H9 (cell line): ENCODE results near the gene PEX14. TPM values are rescaled to one million over a fixed set of nuclear protein-coding genes. Genes with fewer than 3 reads are reported as not detected.

Experiments used
- DNase-seq: peaks from one replicate; pipeline ENCODE4 v3.0.0-alpha.2; 2017
- H2AFZ ChIP-seq: one replicate; pipeline ENCODE4 v1.6.1; 2013; ENCODE audit warnings: mild to moderate bottlenecking, low read length, control low read depth, moderate library complexity
- H2AK5ac ChIP-seq: 2 replicates; pipeline ENCODE4 v1.6.1; 2013; ENCODE audit warnings: low read length, control low read depth, mixed read lengths; ENCODE audit not compliant: insufficient read length
- H2BK120ac ChIP-seq: one replicate; pipeline ENCODE4 v1.6.1; 2013; ENCODE audit warnings: low read depth, mild to moderate bottlenecking, low read length, control low read depth, inconsistent platforms; ENCODE audit not compliant: poor library complexity, severe bottlenecking
- H2BK12ac ChIP-seq: 2 replicates; pipeline ENCODE4 v1.6.1; 2013; ENCODE audit warnings: low read length, control low read depth, mixed read lengths, low read depth; ENCODE audit not compliant: insufficient read length
- H2BK15ac ChIP-seq: 2 replicates; pipeline ENCODE4 v1.6.1; 2013; ENCODE audit warnings: low read depth, low read length, control low read depth
- H2BK20ac ChIP-seq: one replicate; pipeline ENCODE4 v1.6.1; 2013; ENCODE audit warnings: low read depth, mild to moderate bottlenecking, low read length, control low read depth, inconsistent platforms; ENCODE audit not compliant: poor library complexity, severe bottlenecking
- H2BK5ac ChIP-seq: 2 replicates; pipeline ENCODE4 v1.6.1; 2013; ENCODE audit warnings: low read length, control low read depth, mixed read lengths; ENCODE audit not compliant: insufficient read length
- H3K14ac ChIP-seq: 2 replicates; pipeline ENCODE4 v1.6.1; 2013; ENCODE audit warnings: low read length, control low read depth; ENCODE audit not compliant: insufficient read depth
- H3K18ac ChIP-seq: 2 replicates; pipeline ENCODE4 v1.6.1; 2013; ENCODE audit warnings: low read depth, mild to moderate bottlenecking, mixed read lengths, low read length, control low read depth; ENCODE audit not compliant: insufficient read length
- H3K23ac ChIP-seq: 2 replicates; pipeline ENCODE4 v1.6.1; 2013; ENCODE audit warnings: low read length, control low read depth, mixed read lengths, low read depth; ENCODE audit not compliant: insufficient read length
- H3K23me2 ChIP-seq: 2 replicates; pipeline ENCODE4 v1.6.1; 2013; ENCODE audit warnings: low read depth, mild to moderate bottlenecking, mixed read lengths, low read length, control low read depth; ENCODE audit not compliant: insufficient read length, poor library complexity, severe bottlenecking
- H3K27ac ChIP-seq: 2 replicates; pipeline ENCODE4 v1.5.1; 2013; ENCODE audit warnings: low read length, control low read depth, mixed read lengths, low read depth; ENCODE audit not compliant: insufficient read length
- H3K27me3 ChIP-seq: 2 replicates; pipeline ENCODE4 v1.6.1; 2013; ENCODE audit warnings: low read length, control low read depth, inconsistent platforms; ENCODE audit not compliant: insufficient read depth
- H3K4ac ChIP-seq: 2 replicates; pipeline ENCODE4 v1.6.1; 2013; ENCODE audit warnings: low read depth, mild to moderate bottlenecking, control low read depth, inconsistent platforms, low read length, moderate library complexity
- H3K4me1 ChIP-seq: 2 replicates; pipeline ENCODE4 v1.6.1; 2013; ENCODE audit warnings: low read length, control low read depth, inconsistent platforms; ENCODE audit not compliant: insufficient read depth
- H3K4me2 ChIP-seq: 2 replicates; pipeline ENCODE4 v1.6.1; 2013; ENCODE audit warnings: low read length, control low read depth, mixed read lengths; ENCODE audit not compliant: insufficient read length, insufficient read depth
- H3K56ac ChIP-seq: 2 replicates; pipeline ENCODE4 v1.6.1; 2013; ENCODE audit warnings: low read depth, mild to moderate bottlenecking, mixed read lengths, low read length, control low read depth; ENCODE audit not compliant: insufficient read length
- H3K79me1 ChIP-seq: 2 replicates; pipeline ENCODE4 v1.6.1; 2013; ENCODE audit warnings: low read depth, mild to moderate bottlenecking, moderate library complexity, low read length, control low read depth, inconsistent platforms; ENCODE audit not compliant: insufficient read depth, poor library complexity, severe bottlenecking
- H3K79me2 ChIP-seq: 2 replicates; pipeline ENCODE4 v1.6.1; 2013; ENCODE audit warnings: low read length, control low read depth, inconsistent platforms; ENCODE audit not compliant: insufficient read depth
- H3K9ac ChIP-seq: 2 replicates; pipeline ENCODE4 v1.6.1; 2013; ENCODE audit warnings: low read length, control low read depth, mixed read lengths; ENCODE audit not compliant: insufficient read length; ENCODE audit errors: extremely low read depth
- H3K9me3 ChIP-seq: one replicate; pipeline ENCODE4 v1.6.1; 2013; ENCODE audit warnings: low read depth, low read length, inconsistent platforms; ENCODE audit not compliant: control insufficient read depth
- H3T11ph ChIP-seq: one replicate; pipeline ENCODE4 v1.6.1; 2013; ENCODE audit warnings: mild to moderate bottlenecking, low read length, control low read depth, inconsistent platforms
- H4K20me1 ChIP-seq: one replicate; pipeline ENCODE4 v1.6.1; 2013; ENCODE audit not compliant: control insufficient read depth, insufficient read length, insufficient read depth
- H4K5ac ChIP-seq: 2 replicates; pipeline ENCODE4 v1.6.1; 2013; ENCODE audit warnings: low read depth, mild to moderate bottlenecking, mixed read lengths, low read length, control low read depth; ENCODE audit not compliant: insufficient read length
- H4K8ac ChIP-seq: replicated peaks from 2 replicates; pipeline ENCODE4 v1.6.1; 2013; ENCODE audit warnings: low read length, control low read depth, mixed read lengths, low read depth; ENCODE audit not compliant: insufficient read length
- H4K91ac ChIP-seq: 2 replicates; pipeline ENCODE4 v1.6.1; 2013; ENCODE audit warnings: low read depth, mild to moderate bottlenecking, moderate library complexity, mixed read lengths, low read length, control low read depth; ENCODE audit not compliant: insufficient read length
- H3K27ac Mint-ChIP-seq, 3 experiments: 2 replicates in 2 of 3; 3 replicates in 1 of 3; pipeline ENCODE4 v1.8.0; 2020 to 2021; ENCODE audit warnings: mixed read lengths in 3 of 3, mild to moderate bottlenecking in 1 of 3, moderate library complexity in 1 of 3
- H3K27me3 Mint-ChIP-seq: 2 replicates; pipeline ENCODE4 v1.8.0; 2021; ENCODE audit warnings: low read depth, mild to moderate bottlenecking, moderate library complexity, mixed read lengths
- H3K36me3 Mint-ChIP-seq, 3 experiments: 2 replicates in 2 of 3; 3 replicates in 1 of 3; pipeline ENCODE4 v1.8.0; 2020 to 2021; ENCODE audit warnings: low read depth in 3 of 3, mixed read lengths in 3 of 3; ENCODE audit not compliant: insufficient read depth in 1 of 3
- H3K4me1 Mint-ChIP-seq, 2 experiments: 2 replicates each; pipeline ENCODE4 v1.8.0; 2020; ENCODE audit warnings: mixed read lengths in 2 of 2
- H3K4me3 Mint-ChIP-seq, 2 experiments: 2 replicates in 1 of 2; 3 replicates in 1 of 2; pipeline ENCODE4 v1.8.0; 2020 to 2021; ENCODE audit warnings: mild to moderate bottlenecking in 2 of 2, mixed read lengths in 2 of 2, moderate library complexity in 1 of 2
- H3K9me3 Mint-ChIP-seq, 2 experiments: 2 replicates in 1 of 2; 3 replicates in 1 of 2; pipeline ENCODE4 v1.8.0; 2020; ENCODE audit warnings: mild to moderate bottlenecking in 2 of 2, mixed read lengths in 2 of 2, moderate library complexity in 1 of 2
- WGBS: extraction: QIAGEN DNeasy Blood & Tissue Kit; methylation state at CpG from one replicate; pipeline ENCODE4 v1.1.7; 2013; ENCODE audit warnings: missing lambda C conversion rate, low lambda C conversion rate, mixed read lengths; ENCODE audit not compliant: insufficient read length; ENCODE audit errors: extremely low coverage; 5-methylcytosine and 5-hydroxymethylcytosine counted together
- total RNA-seq: library from RNA; stranded (reverse); gene quantifications from 2 replicates; pipeline ENCODE4 v1.2.1, GENCODE V29; 2021
- TF ChIP-seq, protein P1 (sequence below): fragments of 200-600 bp; sonication (generic); conservative IDR thresholded peaks from 3 replicates; pipeline ENCODE4 v1.8.0; 2021; ENCODE audit warnings: antibody characterized with exemption, mild to moderate bottlenecking

Gene PEX14
- total RNA-seq, 1 experiment from 2014 or later, result 23.9 TPM

DNA sequence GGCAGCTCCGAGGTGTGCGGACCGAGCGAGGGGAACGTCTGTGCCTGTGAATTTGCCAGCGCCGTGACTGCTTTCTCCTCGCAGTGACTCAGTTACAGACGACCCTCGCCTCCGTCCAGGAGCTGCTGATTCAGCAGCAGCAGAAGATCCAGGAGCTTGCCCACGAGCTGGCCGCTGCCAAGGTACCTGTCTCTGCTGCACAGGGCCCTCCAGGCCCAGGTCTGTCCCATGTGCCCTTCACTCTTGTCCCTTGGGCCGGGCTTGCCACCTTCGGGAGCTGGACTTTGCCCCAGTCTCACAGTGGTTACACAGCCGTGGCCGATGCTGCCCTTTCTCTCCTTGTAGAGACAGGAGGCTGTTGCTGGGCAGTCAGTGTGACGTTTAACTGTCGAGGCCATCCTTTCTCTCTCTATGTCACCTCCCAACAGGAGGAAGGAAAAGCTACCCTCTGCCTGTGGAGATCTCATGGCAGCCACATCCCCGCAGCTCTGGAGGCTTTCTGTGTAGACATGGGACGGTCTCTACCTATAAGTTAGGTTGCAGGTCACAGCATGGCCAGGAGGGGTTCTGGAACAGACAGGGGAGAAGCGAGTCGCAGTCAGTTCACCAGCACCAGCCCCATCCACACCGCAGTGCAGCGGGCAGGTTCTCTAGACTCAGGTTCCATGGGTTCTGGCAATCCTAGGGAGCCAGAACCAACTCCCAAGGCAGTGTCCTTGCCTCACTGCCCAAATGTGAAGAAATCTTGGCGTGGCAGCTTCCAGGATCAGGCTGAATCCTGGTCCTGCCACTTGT, 149.7 kb downstream of the PEX14 start:
- DNase-seq, result peak; percentile 20
- Histone ChIP-seq H3K4me2 (no peak overlapping the region), H4K20me1 (no peaks in the 10 kb centered on the region), H3K23me2 (no peaks in the 10 kb centered on the region), H3K27ac (no peak overlapping the region), H4K8ac (no peak overlapping the region), H2BK20ac (no peak overlapping the region), H3K4ac (no peak overlapping the region), H3K79me1 (no peaks in the 10 kb centered on the region), H4K5ac (no peak overlapping the region), H3K18ac (no peak overlapping the region), H2BK12ac (no peak overlapping the region), H3K14ac (no peak overlapping the region), H3K9me3 (no peaks in the 10 kb centered on the region), H2BK120ac (no peak overlapping the region), H3K4me1 (no peaks in the 10 kb centered on the region), H3K27me3 (no peaks in the 10 kb centered on the region), H3K23ac (no peak overlapping the region), H2BK5ac (no peak overlapping the region), H2BK15ac (no peak overlapping the region), H3T11ph (no peak overlapping the region), H3K56ac (no peak overlapping the region), H4K91ac (no peak overlapping the region), H2AFZ (no peak overlapping the region), H3K79me2 (no peaks in the 10 kb centered on the region), H2AK5ac (no peak overlapping the region), H3K9ac (no peak overlapping the region)
- no peaks in the 10 kb centered on the region for H3K27me3 Mint-ChIP-seq
- no CpG with 5 or more reads among the region's 26 CpGs for WGBS
- no peaks in the 10 kb centered on the region for H3K9me3 Mint-ChIP-seq
- H3K36me3 Mint-ChIP-seq, result peaks cover 3 to 13% (median 3%) of the 10 kb centered on the region in 3 experiments; a peak in 5 of 7 replicates
- H3K4me3 Mint-ChIP-seq, result no peak overlapping the region
- TF ChIP-seq, protein P1, sequence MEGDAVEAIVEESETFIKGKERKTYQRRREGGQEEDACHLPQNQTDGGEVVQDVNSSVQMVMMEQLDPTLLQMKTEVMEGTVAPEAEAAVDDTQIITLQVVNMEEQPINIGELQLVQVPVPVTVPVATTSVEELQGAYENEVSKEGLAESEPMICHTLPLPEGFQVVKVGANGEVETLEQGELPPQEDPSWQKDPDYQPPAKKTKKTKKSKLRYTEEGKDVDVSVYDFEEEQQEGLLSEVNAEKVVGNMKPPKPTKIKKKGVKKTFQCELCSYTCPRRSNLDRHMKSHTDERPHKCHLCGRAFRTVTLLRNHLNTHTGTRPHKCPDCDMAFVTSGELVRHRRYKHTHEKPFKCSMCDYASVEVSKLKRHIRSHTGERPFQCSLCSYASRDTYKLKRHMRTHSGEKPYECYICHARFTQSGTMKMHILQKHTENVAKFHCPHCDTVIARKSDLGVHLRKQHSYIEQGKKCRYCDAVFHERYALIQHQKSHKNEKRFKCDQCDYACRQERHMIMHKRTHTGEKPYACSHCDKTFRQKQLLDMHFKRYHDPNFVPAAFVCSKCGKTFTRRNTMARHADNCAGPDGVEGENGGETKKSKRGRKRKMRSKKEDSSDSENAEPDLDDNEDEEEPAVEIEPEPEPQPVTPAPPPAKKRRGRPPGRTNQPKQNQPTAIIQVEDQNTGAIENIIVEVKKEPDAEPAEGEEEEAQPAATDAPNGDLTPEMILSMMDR, result no peak
- H3K4me1 Mint-ChIP-seq, result peaks cover 0 to 4% of the 10 kb centered on the region in 2 experiments; a peak in 1 of 4 replicates
- H3K27ac Mint-ChIP-seq, result peak overlapping the region in 1 of 3 experiments; percentile 44; a peak in 2 of 7 replicates
